Fibroblast of mammary gland (primary cell): ENCODE results near the gene REL.
A peak's percentile ranks its signal among the peaks of the same experiment; 100 is the strongest.

Experiments used
- DNase-seq: peaks from one replicate; pipeline ENCODE4 v3.0.0-alpha.2; 2010; ENCODE audit warnings: low read depth
- H3K4me3 ChIP-seq: 2 replicates; pipeline ENCODE4 v1.5.1; 2011; ENCODE audit warnings: low read depth, mild to moderate bottlenecking, low read length, moderate library complexity; ENCODE audit not compliant: control insufficient read depth
- TF ChIP-seq, protein P1 (sequence below): conservative IDR thresholded peaks from 2 replicates; pipeline ENCODE4 v1.5.1; 2011; ENCODE audit warnings: low read depth, low read length, inconsistent platforms; ENCODE audit not compliant: control insufficient read depth, insufficient read depth

Gene REL

DNA sequence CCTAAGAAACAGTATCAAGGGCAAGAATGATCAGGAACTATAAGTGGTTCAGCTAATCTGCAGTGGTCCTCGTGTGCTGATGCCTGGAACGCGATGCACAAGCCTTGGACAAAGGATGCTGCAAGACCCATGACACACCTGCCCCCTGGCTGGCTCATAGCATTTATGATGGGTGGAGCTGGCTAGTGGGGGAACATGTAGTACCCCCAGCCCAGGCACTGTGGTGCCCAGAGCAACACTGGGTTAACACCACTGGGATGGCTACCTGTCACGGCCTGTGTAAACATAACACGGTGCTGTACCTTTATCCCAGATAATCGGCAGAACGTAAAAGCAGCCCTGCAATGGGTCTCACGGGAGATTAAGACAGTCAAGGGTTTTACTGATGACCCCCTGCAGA is 75.8 kb downstream of the REL start:
- TF ChIP-seq, protein P1, sequence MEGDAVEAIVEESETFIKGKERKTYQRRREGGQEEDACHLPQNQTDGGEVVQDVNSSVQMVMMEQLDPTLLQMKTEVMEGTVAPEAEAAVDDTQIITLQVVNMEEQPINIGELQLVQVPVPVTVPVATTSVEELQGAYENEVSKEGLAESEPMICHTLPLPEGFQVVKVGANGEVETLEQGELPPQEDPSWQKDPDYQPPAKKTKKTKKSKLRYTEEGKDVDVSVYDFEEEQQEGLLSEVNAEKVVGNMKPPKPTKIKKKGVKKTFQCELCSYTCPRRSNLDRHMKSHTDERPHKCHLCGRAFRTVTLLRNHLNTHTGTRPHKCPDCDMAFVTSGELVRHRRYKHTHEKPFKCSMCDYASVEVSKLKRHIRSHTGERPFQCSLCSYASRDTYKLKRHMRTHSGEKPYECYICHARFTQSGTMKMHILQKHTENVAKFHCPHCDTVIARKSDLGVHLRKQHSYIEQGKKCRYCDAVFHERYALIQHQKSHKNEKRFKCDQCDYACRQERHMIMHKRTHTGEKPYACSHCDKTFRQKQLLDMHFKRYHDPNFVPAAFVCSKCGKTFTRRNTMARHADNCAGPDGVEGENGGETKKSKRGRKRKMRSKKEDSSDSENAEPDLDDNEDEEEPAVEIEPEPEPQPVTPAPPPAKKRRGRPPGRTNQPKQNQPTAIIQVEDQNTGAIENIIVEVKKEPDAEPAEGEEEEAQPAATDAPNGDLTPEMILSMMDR = no peak
- no peak for DNase-seq

DNA sequence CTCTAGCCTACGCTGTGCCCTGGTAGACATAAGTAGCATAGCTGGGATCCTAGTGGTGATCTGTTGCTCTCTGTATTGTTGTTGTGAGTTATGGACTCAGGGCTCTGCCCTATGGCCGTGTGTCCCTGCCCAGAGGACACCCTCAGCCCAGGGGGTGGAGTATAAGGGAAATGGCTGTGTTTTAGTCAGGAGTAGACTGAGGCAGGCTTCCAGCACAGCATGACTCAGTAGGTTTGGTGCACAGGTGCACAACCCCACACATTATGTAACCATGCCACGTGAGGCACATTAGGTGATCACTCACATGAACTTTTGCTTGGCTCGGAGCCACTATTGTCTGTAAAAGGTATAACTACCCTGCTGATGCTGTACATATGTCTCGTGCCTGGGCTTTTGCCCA is 76.3 kb downstream of the REL start:
- no peak overlapping the region for H3K4me3 ChIP-seq
- TF ChIP-seq, protein P1 = no peak
- no peak for DNase-seq

More for the DNA sequence above, 75.8 kb downstream of the REL start:
- H3K4me3 ChIP-seq = no peak overlapping the region

DNA sequence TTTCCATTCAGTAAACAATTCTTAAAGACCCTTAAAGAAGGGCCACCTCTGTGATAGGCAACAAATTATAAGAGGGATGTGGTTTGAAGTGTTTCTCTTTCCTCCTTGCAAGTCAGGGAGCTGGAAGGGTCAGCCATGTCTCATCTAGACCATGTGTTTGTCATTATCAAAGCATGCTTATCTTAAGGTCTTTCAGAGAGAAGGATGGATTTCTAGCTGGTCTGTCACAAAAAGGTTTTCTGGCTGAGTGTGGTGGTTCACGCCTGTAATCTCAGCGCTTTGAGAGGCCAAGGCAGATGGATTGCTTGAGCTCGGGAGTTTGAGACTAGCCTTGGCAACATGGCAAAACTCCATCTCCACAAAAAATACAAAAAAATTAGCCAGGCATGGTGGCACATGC is 77.0 kb downstream of the REL start:
- TF ChIP-seq, protein P1 = no peak
- no peak overlapping the region for H3K4me3 ChIP-seq

DNA sequence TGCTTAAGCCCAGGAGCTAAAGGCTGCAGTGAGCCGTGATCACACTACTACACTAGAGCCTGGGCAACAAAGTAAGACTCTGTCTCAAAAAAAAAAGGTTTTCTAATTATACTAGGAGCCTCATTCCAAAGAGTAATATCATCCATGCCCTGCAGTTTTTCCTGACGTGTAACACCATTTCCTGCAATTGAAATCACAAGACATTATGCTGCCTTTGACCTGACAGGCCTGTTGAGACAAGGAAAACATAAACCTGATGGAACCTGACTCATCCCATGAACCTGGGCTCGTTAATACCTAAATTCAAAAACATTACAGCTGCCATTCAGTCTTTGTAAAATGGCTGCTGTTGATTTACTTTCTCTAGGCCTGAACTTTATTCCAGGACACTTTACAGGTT is 77.4 kb downstream of the REL start:
- no peak overlapping the region for H3K4me3 ChIP-seq
- peak; percentile 60 for DNase-seq
- TF ChIP-seq, protein P1 = no peak

More for the DNA sequence above, 77.0 kb downstream of the REL start:
- DNase-seq = peak; percentile 52

DNA sequence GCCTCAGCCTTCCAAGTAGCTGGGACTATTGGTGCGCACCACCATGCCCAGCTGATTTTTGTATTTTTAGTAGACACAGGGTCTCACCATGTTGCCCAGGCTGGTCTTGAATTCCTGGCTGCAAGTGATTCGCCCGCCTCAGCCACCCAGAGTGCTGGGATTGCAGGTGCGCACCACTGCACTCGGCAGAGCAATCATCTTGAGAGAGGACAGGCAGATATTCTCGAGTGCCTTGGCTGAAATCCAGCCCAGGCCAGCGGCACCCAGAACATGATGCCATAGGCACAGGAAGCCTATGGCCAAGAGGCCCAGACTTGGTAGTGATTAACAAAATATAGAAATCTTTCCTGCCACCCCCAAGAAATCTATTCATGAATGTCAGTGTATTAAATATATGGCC is 78.1 kb downstream of the REL start:
- H3K4me3 ChIP-seq = no peak overlapping the region
- no peak for DNase-seq
- TF ChIP-seq, protein P1 = no peak

DNA sequence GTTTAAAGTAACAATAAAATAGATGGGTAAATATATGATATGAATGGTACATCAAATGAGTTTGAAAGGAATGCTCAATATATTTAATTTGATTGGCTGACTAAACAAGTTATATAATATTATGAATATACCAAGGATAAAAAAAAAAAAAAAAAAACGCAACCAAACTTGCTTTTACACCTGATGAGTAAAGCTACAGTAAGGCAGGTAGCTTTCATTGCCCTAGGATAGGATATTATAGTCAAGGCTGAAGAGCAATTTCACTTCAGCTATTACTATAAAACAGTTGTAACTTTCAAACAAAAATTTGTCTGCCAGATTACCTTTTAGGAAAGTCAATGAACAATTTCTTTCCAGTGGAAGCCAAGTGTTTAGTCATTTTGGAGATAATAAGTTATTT is 79.3 kb downstream of the REL start:
- no peak for DNase-seq
- TF ChIP-seq, protein P1 = no peak
- no peak overlapping the region for H3K4me3 ChIP-seq

GRCh38 chr2:60961457-60961856 is 80.1 kb downstream of the REL start:
- TF ChIP-seq, protein P1 = no peak
- no peak overlapping the region for H3K4me3 ChIP-seq
- DNase-seq = peak; percentile 71
